ENCODE data around the gene ARHGEF10L.
A peak's percentile ranks its signal among the peaks of the same experiment; 100 is the strongest.

The ARHGEF10L gene

GRCh38 chr1:17665054-17665453, 125.6 kb downstream of the ARHGEF10L start:
- no peak for DNase-seq

- no peak for DNase-seq
Measured at GRCh38 chr1:17665950-17666720, 126.6 kb downstream of the ARHGEF10L start.

DNA sequence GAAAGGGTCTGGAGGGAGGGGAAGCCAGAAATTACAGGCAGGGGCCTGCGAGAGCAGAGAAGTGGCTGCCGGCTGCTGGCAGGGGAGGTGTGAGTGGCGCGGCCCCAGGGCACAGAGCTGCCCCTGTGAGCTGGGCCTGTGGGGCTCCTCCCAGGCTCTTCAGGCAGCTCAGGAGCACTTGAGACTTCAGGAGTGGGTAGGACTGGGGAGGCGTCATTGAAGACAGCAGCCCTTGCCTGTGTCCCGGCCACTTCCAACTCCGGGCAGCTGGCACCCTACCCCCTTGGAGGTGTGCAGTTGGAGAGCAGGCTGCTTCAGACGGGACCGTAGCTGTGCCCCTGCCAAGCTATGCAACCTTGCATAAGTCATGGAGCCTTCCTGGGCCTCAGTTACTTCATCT, 128.1 kb downstream of the ARHGEF10L start:
- DNase-seq, result no peak

- DNase-seq, result no peak
Measured at GRCh38 chr1:17668195-17668594, 128.7 kb downstream of the ARHGEF10L start.

- DNase-seq, result peak; percentile 44
Measured at GRCh38 chr1:17668624-17669175, 129.2 kb downstream of the ARHGEF10L start.

DNA sequence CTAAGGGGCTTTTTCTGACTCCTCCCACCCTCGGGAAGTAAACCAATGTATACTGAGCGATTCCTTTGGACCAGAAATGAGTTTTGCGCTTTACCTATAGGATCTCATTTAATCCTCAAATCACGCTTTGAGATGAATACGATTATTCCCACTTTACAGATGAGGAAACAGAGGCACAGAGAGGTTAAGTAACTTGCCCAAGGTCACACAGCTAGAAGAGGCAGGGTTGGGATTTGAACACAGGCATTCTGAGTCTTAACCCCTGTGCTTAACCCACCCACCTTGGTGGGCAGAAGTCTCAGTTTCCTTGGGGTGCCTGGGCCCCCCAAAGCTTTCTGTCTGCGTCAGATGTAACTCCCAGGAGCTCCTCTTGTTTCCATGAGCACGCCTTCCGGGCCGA, 129.8 kb downstream of the ARHGEF10L start:
- no peak for DNase-seq

DNA sequence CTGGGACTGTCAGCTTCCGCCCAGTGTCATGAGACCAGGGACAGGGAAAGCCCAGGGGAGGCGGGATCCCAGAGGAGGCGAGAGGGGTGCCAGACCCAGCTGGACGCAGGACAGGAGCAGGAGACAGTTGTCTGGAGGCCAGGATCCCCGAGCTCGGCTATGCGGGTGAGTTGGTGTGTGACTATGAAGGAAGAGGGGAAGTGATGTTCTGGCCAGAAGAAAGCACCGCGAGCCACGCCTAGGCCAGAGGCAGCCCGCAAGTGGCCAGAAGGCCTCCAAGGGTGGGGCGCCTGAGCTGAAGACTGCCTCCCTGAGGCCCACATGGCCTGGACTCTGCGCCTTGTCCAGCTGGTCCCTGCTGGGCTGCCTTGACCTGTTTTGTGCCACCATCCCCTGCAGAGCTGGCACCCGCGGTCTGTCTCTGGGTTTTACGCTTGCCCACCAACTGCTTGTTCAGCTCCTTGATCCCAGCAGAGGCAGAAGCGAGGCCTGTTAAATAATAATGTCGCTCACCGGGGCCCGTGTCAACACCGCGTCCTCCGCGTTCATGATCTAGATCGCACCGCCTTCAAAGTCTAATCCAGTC, 130.5 kb downstream of the ARHGEF10L start:
- DNase-seq, result no peak

DNA sequence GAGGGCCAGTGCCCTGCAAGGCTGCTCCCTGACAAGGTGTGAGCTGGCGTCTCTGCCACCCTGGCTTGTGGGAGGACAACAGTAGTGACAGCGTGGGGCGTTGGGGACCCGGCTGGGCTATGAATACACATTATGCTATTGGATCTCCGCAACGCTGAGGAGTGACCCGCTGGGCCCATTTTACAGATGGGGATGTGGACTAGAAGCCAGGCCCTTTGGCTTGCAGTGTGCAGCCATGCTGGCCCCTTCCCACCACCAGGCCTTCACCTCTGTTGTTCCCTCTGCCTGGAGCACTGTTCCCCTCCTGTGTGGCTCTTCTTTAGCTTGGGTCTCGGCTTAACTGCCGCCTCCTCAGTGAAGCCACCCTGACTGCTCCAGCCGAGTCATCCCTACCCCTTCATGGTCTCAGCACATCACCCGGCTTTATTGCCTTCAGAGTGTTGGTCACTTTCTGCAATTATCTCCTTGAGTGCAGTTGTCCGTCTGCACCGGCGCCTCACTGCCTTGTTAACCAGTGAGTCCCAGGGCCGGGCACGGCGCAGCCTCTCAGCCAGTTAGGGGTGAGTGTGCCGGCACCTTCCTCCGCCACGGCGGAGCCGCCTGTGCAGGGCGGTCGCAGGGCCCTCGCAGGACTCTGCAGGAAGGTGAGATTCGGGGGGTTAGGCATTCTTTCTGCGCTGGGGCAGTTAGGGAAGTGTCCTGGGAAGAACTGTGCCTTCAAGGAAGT, 131.3 kb downstream of the ARHGEF10L start:
- no peak for DNase-seq

- DNase-seq, result peak; percentile 81
Measured at GRCh38 chr1:17671314-17671705, 131.8 kb downstream of the ARHGEF10L start.

- peak; percentile 82 for DNase-seq
Measured at GRCh38 chr1:17671741-17672140, 132.2 kb downstream of the ARHGEF10L start.

DNA sequence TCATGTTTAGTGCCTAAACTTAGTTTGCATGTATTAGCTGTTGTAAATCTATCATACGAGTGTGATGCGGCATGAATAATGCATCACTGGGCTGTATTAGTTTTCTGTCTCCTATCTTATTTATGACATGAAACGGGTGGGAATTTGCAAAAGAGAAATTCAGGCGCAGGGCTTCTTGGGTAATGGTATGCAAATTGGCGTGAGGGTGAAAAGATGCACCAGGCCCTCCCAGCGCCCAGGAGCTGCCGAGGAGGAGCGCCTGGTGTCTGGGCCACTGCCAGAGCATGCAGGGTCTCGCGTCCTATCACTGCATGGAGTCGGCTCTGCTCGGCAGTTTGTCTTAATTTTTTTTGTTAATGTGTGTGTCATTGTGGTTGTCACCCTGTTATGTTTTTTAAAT, 132.7 kb downstream of the ARHGEF10L start:
- peak; percentile 53 for DNase-seq

DNA sequence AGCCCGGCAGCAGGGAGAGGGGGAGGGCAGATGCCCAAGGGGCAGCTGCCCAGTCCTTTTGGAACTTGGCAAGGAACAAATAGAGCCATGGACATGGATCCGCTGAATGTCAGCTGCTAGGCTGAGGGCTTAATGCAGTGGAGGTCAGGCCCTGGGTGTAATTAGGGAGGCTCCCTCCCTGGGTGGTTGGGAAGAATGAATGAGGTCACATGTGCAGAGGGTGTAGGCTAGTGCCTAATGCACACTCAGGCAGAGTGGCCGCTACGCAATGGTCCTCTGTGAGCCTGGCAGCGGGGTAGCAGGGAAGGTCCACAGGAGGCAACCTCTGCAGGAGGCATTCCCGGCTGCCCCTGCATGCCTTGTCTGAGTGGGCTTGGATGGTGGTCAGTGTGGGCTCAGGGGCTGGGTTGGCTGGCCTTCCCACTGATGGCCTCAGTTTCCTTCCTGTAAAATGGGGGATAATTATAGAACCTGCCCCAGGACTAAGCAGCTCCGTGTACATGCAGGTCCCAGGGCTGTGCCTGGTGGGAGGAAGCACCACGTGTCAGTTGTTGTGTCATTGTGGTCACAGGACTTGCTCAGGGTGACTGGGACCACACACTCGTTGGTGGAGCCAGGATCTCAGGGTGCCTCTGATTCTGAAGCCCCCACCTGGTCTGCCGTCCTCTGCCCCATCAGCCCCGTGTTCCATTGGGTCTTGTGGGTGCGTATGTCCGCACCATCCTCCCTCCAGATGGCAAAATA, 134.0 kb downstream of the ARHGEF10L start:
- DNase-seq, result peak; percentile 82

GRCh38 chr1:17674726-17675500, 135.4 kb downstream of the ARHGEF10L start:
- DNase-seq, result peak; percentile 47

- DNase-seq, result peak; percentile 62
Measured at GRCh38 chr1:17675744-17676143, 136.2 kb downstream of the ARHGEF10L start.

DNA sequence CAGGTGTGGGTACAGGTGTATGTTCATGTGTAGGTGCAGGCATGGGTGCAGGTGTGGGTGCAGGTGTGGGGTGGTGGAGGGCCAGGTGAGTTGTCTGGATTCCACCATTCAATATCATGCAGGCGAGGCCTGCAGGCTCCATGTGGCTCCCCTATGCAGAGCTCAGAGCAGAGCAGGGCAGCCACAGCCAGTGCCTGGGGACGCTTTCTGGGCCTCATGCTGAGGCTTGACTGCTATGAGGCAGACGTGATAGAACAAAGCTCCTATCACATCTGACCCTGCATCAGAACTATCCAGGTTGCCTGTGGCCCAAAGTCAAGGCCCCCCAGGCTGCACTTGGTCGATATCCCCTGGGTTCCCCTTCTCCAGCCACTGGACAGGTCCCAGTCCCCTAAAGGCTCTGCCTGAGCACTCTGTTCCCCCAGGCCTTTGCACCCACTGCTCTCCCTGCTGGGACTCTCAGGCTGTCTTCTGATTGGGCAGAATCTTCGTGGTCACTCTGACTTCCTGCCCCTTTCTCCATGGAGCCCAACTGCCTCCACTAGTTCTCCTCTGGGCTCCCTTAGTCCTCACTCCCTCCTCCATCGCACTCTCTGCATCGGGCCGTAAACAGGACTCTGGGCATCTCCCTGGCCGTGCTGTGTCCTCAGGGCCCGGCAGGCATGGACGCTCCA, 137.0 kb downstream of the ARHGEF10L start:
- peak; percentile 48 for DNase-seq

DNA sequence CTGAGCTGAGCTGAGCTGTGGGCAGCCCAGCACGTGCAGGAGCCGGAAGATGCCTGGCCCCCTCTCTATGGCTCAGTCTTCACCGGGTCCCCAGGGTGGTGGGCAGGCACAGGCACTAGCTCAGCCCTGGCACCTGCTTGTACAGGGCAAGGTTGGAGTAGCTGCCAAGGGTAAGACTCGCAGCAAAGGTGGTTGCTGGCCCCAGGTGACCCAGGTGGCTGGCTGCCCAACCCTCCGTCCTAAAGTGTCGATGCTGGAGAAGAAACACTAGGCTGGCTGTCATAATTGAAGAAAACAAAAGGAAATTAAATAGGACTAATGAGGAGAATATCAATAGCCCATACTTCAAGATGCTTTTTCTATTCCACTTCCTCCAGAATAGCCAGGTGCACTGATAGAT, 138.5 kb downstream of the ARHGEF10L start:
- DNase-seq, result no peak

DNA sequence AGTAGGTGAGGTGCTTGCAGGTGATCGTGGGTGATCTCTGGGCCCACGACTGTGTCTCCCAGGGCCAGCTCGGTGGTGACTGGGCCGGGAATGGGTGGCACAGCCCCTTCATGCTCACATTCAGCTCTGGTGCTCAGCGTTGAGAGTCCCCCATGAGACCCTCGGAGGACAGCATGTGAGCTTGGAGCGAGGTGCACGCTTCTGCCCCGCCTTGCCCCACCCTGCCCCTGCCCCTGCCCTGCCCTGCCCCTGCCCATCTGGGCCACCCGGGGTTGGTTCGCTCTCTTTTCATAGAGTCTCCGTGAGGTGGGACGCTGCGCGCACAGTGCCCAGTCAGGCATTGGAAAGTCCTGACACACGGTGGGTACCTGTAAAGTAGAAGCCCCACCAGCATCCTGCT, 140.4 kb downstream of the ARHGEF10L start:
- DNase-seq, result no peak

GRCh38 chr1:17680308-17680707, 140.8 kb downstream of the ARHGEF10L start:
- DNase-seq, result no peak

- DNase-seq, result peak; percentile 54
Measured at GRCh38 chr1:17682400-17682799, 142.9 kb downstream of the ARHGEF10L start.

DNA sequence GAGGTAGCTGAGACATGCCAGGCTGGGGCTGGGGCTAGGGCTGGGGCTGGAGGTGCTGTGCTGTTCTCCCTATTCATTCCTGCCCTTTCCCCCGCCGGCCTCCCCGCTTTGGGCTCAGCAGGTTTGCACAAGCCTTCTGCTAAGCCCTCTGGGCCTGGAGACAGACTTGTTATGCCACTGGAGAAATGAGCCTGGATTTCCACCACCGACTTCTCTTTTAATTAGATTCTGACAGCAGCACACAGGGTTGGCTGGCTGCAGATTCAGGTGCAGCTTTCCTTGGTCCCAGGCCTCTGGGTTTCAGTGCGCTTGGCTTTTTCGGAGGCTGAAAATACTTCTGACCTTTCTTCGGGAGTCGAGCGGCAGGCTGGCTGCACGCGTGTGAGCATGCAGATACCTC, 144.1 kb downstream of the ARHGEF10L start:
- DNase-seq, result no peak

DNA sequence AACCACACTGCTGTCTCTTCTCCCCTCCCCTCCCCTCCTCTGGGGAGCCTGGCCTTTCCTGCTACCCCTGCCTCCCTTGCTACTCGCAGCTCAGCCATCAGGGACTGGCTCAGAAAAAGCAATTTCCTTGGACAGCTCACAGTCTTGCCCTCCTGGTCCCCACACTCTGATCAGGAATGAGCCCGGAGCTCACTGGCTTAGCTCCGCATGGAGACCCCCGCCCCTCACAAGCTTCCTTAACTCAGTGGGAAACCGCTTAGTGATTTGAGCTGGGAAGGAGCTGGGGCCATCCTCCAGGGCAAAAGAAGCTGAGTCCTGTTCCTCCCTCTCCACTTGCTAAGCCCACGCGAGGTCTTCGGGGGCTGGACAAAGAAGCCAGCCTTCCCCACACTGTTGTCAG, 145.3 kb downstream of the ARHGEF10L start:
- no peak for DNase-seq

DNA sequence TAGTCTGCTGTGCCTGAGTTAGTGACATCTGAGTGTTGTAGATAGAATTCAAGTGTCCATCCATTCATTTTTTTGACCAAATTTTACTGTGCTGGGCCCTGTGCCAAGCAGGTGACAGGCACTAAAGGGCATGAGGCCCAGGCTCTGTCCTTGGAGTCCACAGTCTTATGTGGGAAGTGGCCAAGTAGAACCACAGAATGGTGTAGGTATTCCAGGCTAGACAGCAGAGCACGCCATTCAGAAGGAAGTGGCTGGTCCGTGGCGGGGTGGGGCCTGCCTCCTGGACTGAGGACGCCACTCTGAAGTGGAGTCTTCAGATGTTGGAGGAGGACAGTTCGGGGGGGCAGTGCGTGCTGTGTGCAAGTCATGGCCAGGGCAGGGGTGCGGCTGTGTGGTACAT, 146.8 kb downstream of the ARHGEF10L start:
- DNase-seq, result no peak

All from retina (tissue), 1 donor.